Fibroblast of villous mesenchyme (primary cell): ENCODE results near the gene SYT6. TPM values are rescaled to one million over a fixed set of nuclear protein-coding genes. Genes with fewer than 3 reads are reported as not detected.

Source experiments
- DNase-seq: peaks from one replicate; pipeline ENCODE4 v3.0.0-alpha.2; 2010; ENCODE audit warnings: low read depth
- H3K4me3 ChIP-seq: 2 replicates; pipeline ENCODE4 v1.5.1; 2011; ENCODE audit warnings: low read depth, mild to moderate bottlenecking, low read length
- total RNA-seq: library from RNA; depleted of rRNA; stranded (reverse); fragments of >200 nt; gene quantifications from 2 replicates; pipeline ENCODE4 v1.2.3, GENCODE V29; 2012
- TF ChIP-seq, protein P1 (sequence below): IDR thresholded peaks from 2 replicates; pipeline ENCODE4 v1.5.1; 2012; ENCODE audit warnings: low read depth, mild to moderate bottlenecking, low read length; ENCODE audit not compliant: insufficient read depth

The SYT6 gene
- total RNA-seq, 1 donor: not detected

DNA sequence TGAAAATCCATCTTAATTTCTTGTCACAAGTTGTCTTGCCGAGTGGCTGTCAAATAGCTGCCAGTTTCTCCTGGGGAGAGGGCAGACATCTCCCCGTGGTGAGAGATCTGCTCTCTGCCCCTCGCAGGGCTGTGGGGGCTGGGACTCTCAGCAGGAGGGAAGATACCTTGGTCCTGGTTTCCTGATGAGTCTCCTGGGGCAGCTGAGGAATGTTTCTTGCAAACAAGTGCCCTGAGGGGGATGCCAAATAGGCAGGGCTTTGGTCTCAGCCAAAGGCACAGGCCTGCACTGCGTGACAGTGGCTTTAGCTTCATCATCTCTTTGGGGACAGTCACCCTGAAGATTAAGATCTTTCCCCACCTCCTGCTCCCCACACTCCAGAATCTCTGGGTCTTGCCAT, 40.9 kb downstream of the SYT6 start:
- no peak for DNase-seq
- TF ChIP-seq, protein P1, sequence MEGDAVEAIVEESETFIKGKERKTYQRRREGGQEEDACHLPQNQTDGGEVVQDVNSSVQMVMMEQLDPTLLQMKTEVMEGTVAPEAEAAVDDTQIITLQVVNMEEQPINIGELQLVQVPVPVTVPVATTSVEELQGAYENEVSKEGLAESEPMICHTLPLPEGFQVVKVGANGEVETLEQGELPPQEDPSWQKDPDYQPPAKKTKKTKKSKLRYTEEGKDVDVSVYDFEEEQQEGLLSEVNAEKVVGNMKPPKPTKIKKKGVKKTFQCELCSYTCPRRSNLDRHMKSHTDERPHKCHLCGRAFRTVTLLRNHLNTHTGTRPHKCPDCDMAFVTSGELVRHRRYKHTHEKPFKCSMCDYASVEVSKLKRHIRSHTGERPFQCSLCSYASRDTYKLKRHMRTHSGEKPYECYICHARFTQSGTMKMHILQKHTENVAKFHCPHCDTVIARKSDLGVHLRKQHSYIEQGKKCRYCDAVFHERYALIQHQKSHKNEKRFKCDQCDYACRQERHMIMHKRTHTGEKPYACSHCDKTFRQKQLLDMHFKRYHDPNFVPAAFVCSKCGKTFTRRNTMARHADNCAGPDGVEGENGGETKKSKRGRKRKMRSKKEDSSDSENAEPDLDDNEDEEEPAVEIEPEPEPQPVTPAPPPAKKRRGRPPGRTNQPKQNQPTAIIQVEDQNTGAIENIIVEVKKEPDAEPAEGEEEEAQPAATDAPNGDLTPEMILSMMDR: no peak

DNA sequence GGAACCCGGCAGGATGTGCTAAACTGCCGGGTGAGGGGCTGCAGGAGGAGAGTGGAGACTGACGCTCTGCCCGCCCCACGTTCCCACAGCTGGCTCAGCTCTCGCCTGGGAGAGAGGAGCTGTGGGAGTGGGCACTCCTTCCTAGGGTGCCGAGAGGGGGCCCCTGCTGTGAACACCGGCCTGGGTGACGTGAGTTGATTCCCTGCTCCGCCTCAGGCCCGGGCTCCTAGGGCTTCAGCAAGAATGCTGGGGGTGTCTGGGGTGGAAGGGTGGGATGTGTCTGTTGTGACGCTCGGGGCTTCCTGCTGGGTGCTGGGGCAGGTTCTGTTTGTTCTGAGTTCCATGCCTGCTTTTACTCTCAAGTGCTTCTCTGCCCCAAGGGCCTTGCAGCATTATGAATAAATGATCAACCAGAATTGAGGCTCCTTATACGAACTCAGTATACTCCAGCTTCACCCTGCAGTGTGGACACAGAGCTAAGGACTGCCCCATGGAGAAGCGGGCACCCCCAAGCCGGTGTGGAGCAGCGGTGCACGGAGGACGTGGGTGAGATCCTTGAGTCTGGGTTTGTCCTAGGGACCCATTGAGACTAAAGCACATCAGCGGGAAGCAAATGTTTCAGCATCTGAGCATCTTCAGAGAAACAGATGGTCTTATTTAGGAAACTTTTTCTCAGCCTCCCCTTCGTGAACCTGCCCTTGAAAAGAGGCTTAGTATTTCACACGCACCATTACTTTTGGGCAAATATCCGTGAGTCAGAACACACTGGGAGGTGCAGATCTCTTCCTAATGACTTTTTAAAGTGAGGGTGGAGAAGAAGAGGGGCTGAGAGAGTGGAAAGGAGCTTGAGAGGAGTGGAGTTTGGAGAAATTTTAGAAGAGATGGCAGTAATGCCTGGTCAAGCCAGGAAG, 41.7 kb downstream of the SYT6 start:
- DNase-seq: no peak
- no peak overlapping the region for H3K4me3 ChIP-seq
- TF ChIP-seq, protein P1: no peak

More for the DNA sequence above, 40.9 kb downstream of the SYT6 start:
- H3K4me3 ChIP-seq: no peak overlapping the region

GRCh38 chr1:114109981-114110380, 43.7 kb downstream of the SYT6 start:
- TF ChIP-seq, protein P1: no peak

GRCh38 chr1:114108751-114109255, 44.9 kb downstream of the SYT6 start:
- H3K4me3 ChIP-seq: no peak overlapping the region
- TF ChIP-seq, protein P1: no peak
- DNase-seq: no peak

More at GRCh38 chr1:114109981-114110380, 43.7 kb downstream of the SYT6 start:
- DNase-seq: no peak
- H3K4me3 ChIP-seq: no peak overlapping the region

DNA sequence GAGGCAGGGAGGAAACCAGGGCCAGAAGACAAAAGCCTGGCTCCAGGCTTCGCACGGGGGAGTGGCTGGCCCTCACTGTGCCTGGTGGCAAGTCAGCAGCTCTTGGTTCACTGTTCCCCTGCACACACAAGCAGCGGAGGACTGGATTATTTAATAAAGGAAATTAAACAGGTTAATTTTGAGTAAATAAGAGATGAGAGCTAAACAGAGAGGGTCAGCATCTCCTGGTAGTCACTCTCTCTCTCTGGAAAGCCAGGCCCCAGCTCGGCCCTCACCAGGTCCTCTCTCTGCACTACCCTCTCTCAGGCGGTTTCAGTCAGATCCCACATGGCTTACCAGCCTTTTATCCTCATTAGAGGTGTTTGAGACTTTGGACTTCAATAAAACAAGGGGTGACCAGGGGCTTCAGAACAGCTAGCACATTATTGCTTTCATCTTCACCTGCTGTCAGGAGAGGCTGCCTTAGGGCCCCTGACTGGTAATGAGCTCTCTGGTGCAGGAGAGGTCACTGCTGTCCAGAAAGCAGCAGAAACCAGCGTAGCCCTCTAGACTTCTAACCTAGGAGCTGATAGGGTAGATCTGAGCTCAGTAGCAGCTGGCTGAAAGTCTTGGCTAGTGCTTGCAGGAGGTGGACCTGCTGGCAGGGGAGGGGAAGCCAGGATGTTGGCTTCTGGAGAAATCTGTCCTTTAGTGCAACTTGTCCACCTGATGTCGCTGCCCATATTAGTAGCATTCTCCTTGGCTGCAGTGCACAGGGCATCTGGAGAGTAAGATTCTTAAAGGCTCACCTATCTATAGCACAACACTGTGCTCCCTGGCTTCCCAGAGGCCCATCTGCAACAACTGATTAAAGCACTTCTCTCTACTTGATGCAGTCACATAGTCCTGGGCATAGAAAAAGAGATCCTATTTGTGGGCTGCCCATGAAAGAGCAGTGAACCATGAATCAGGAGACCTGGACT, 45.9 kb downstream of the SYT6 start:
- no peak for DNase-seq
- TF ChIP-seq, protein P1: no peak

DNA sequence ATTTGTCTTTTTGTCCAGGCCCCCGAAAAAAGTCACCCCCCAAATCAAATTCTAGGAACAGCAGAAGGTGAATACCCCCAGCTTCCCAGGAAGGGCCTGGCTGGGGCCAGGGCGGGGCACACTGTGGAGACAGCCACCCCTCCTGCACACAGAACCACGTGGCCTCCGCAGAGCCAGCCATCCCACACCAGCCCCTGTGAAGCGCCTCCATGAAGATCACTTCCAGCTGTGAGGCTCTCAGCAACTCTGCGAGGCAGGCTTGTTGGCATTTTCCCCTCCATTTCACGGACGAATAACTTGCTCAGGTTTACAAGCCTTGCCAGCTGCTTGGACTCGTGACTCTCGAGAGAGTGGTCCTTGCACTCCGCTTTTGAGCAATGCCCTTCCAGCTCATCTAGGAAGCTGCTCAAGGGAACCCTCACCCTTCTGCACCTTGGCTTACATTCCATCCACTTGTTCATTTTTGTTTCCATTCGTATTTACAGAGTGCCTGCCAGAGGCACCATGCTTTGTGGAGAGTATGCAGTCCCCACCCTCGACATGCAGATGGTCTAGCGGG, 48.2 kb downstream of the SYT6 start:
- no peak overlapping the region for H3K4me3 ChIP-seq
- TF ChIP-seq, protein P1: no peak
- no peak for DNase-seq

More for the DNA sequence above, 45.9 kb downstream of the SYT6 start:
- no peak overlapping the region for H3K4me3 ChIP-seq
